Heart left ventricle (tissue), 16 donors: Measurements from ENCODE around the gene RNF212. TPM values are rescaled to one million over a fixed set of nuclear protein-coding genes. Genes with fewer than 3 reads are reported as not detected.

Source experiments
- ATAC-seq, 4 donors: fragments of 200-7000 bp; cut with Tn5 transposase; one replicate each; pipeline ENCODE4 v1.9.1; 2020 to 2022; ENCODE audit warnings: moderate library complexity in 4 of 4, mild to moderate bottlenecking in 3 of 4, moderate number of reproducible peaks in 1 of 4
- DNase-seq, 5 donors: peaks; one replicate each; pipeline ENCODE4 v3.0.0-alpha.2; 2020
- H3K27ac ChIP-seq, 12 donors: fragments of 200-600 bp; sonication (generic) in 4 of 12; one replicate each; pipeline versions ENCODE4 v1.5.0 to v1.8.0; 2016 to 2022; ENCODE audit warnings: mild to moderate bottlenecking in 2 of 12
- H3K27me3 ChIP-seq, 9 donors: fragments of 200-600 bp; sonication (generic) in 2 of 9; one replicate each; pipeline versions ENCODE4 v1.5.1 to v1.8.0; 2016 to 2022; ENCODE audit warnings: mild to moderate bottlenecking in 3 of 9
- H3K36me3 ChIP-seq, 9 donors: fragments of 200-600 bp; sonication (generic) in 2 of 9; one replicate each; pipeline versions ENCODE4 v1.5.0 to v1.8.0; 2018 to 2022; ENCODE audit warnings: mild to moderate bottlenecking in 2 of 9
- H3K4me1 ChIP-seq, 12 donors: fragments of 200-600 bp; sonication (generic) in 4 of 12; one replicate each; pipeline versions ENCODE4 v1.5.0 to v1.8.0; 2016 to 2022; ENCODE audit warnings: mild to moderate bottlenecking in 3 of 12
- H3K4me3 ChIP-seq, 12 donors: fragments of 200-600 bp; sonication (generic) in 4 of 12; one replicate each; pipeline versions ENCODE4 v1.5.0 to v1.8.0; 2017 to 2022; ENCODE audit warnings: mild to moderate bottlenecking in 9 of 12, moderate library complexity in 4 of 12
- H3K9me3 ChIP-seq, 12 donors: fragments of 200-600 bp; sonication (generic) in 4 of 12; one replicate each; pipeline versions ENCODE4 v1.5.0 to v1.8.0; 2016 to 2022; ENCODE audit warnings: mild to moderate bottlenecking in 1 of 12
- CTCF ChIP-seq, 12 donors: fragments of 200-600 bp; sonication (generic) in 4 of 12; IDR thresholded peaks; one replicate each; pipeline versions ENCODE4 v1.5.0 to v1.8.0; 2018 to 2022; ENCODE audit warnings: antibody characterized with exemption in 12 of 12, mild to moderate bottlenecking in 5 of 12
- POLR2A ChIP-seq, 2 donors: fragments of 450-650 bp; IDR thresholded peaks; one replicate each; pipeline ENCODE4 v1.6.1; 2017; ENCODE audit warnings: antibody characterized with exemption in 2 of 2, mild to moderate bottlenecking in 2 of 2, moderate library complexity in 2 of 2
- WGBS, 4 donors: extraction: QIAGEN DNeasy Blood & Tissue Kit in 2 of 4; methylation state at CpG; one replicate each; pipeline versions ENCODE4 v1.1.5 to v1.1.7; 2013 to 2018; 5-methylcytosine and 5-hydroxymethylcytosine counted together
- intact Hi-C, 10 donors: fragments of 100-400 bp; cut with DNase I; formaldehyde crosslinking; loops; one replicate each; pipeline versions ENCODE4 v1.11.1 to v1.14.2; 2022
- polyA plus RNA-seq, 2 donors: library from polyadenylated mRNA; stranded (reverse); fragments of 200-250 nt; gene quantifications; one replicate each; pipeline ENCODE4 v1.2.3, GENCODE V29; 2013
- total RNA-seq, 9 donors: library from RNA; depleted of rRNA in 2 of 9; stranded (reverse); fragments of >200 nt in 2 of 9; fragmentation: NEBNext Ultra II Directional in 3 of 9; extraction: Animal tissue kit (Norgen Biotek cat#: 25700) in 3 of 9; gene quantifications; one replicate each; pipeline versions ENCODE4 v1.1.0 to v1.2.4, GENCODE V29; 2016 to 2023
- donor health status: ischemic (EF 13 %, LVEDD 7.1; RV severe dilation, severe dysfunction).
- donor health status: healthy with polysubstance abuse.
- donor health status: DM: no; HTN: yes; CAD: no.
- donor health status: DM: no; HTN: no; CAD: no.
- donor health status: ischemic (EF 25% LVEDD 6.9; RV normal size, moderate dysfunction).
- donor health status: ischemic (EF 25% LVEDD 5.7; RV mildly dilated, moderate dysfunction).
- donor health status: healthy.
- donor health status: DM: yes; HTN: yes; CAD: no.
- donor health status: ischemic (EF 35%, LVEDD 5.7; RV mildly dilated, moderate dysfunction).
- donor health status: nonischemic (EF 11% LVEDD 7.7; RV severe dilation, severe dysfunction).
- donor health status: DM: yes; HTN: yes; CAD: no.
- donor health status: PGD.
- donor health status: ischemic (EF 29% LVEDD 5.4; RV normal size, mild dysfunction).
- donor health status: nonischemic (EF 23%, LVEDD 6.1; RV moderate dilation, normal function).

The RNF212 gene
- total and polyA plus RNA-seq, 11 donors = 0.25 to 1.6 (median 0.48) TPM; not detected in 4

- Histone ChIP-seq H3K4me3 (no peak overlapping the region), H3K36me3 (no peaks in the 10 kb centered on the region), H3K9me3 (no peaks in the 10 kb centered on the region), H3K4me1 (no peaks in the 10 kb centered on the region), H3K27me3 (peaks cover 0 to 24% (median 15%) of the 10 kb centered on the region in 9 donors), H3K27ac (no peak overlapping the region)
- WGBS, 4 donors = 55 to 62% (median 60%) methylated on average over 9 to 10 of the region's 10 CpGs
- TF ChIP-seq CTCF (IDR thresholded peaks at IDR 0.05) (no peak), POLR2A (IDR thresholded peaks at IDR 0.05) (no peak)
- intact Hi-C loops = no loop called here
- ATAC-seq = no peak
- no peak for DNase-seq
These were observed 7.7 kb downstream of the RNF212 start for GRCh38 chr4:1105662-1106061.

GRCh38 chr4:1105067-1105466 lies 8.3 kb downstream of the RNF212 start:
- no peaks in the 10 kb centered on the region for H3K4me1 ChIP-seq
- WGBS, 4 donors = 69 to 82% (median 75%) methylated on average over 12 of the region's 12 CpGs
- H3K27ac ChIP-seq = no peak overlapping the region
- DNase-seq (no peak), ATAC-seq (no peak)
- TF ChIP-seq POLR2A (IDR thresholded peaks at IDR 0.05) (no peak), CTCF (IDR thresholded peaks at IDR 0.05) (no peak)
- intact Hi-C loops = no loop called here
- H3K9me3 ChIP-seq = no peaks in the 10 kb centered on the region
- peaks cover 0 to 21% (median 11%) of the 10 kb centered on the region in 9 donors for H3K27me3 ChIP-seq
- no peak overlapping the region for H3K4me3 ChIP-seq
- H3K36me3 ChIP-seq = no peaks in the 10 kb centered on the region

GRCh38 chr4:1104647-1105046 lies 8.7 kb downstream of the RNF212 start:
- WGBS, 4 donors = 83 to 87% (median 86%) methylated on average over 8 of the region's 8 CpGs
- TF ChIP-seq CTCF (IDR thresholded peaks at IDR 0.05) = no peak
- TF ChIP-seq POLR2A (IDR thresholded peaks at IDR 0.05) = no peak
- intact Hi-C loops = no loop called here

DNA sequence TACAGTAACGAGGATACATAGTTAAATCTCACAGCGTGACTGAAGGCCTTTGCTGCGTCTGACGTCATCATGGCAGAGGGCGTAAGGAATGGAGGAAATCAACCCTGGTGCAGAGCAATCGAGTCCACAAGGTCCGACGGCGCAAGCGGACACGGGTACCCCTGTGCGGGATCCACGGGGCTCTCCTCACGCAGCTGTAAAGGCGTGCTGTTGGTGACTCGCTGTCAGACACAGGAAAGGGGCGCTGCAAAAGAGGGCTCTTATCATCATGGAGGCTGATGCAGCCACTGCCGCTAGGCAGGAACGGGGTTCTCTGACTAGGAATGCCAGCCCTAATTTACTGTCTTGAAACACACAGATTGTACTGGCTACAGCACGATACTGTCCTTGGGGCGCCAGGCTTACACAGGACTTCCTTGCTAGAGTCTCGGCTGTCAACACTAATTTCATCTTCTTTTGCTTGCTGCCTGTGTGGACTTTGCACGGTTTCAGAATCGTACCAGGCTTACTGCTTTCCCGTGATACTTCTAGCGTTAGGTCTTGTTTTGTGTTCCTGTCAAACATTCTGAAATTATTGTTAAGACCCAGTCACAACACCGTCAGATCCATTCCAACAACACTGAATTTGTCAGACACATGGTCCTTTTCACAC lies 13.6 kb downstream of the RNF212 start:
- TF ChIP-seq CTCF (IDR thresholded peaks at IDR 0.05) (no peak), POLR2A (IDR thresholded peaks at IDR 0.05) (no peak)

More at GRCh38 chr4:1104647-1105046, 8.7 kb downstream of the RNF212 start:
- Histone ChIP-seq H3K36me3 (no peaks in the 10 kb centered on the region), H3K27me3 (peaks cover 0 to 17% (median 7%) of the 10 kb centered on the region in 9 donors), H3K4me3 (no peak overlapping the region), H3K4me1 (no peaks in the 10 kb centered on the region), H3K9me3 (no peaks in the 10 kb centered on the region), H3K27ac (no peak overlapping the region)
- DNase-seq (no peak), ATAC-seq (no peak)

More for the DNA sequence above, 13.6 kb downstream of the RNF212 start:
- ATAC-seq (no peak), DNase-seq (no peak)
- Histone ChIP-seq H3K36me3 (no peaks in the 10 kb centered on the region), H3K27ac (no peak overlapping the region), H3K27me3 (no peaks in the 10 kb centered on the region), H3K4me1 (no peaks in the 10 kb centered on the region), H3K4me3 (no peak overlapping the region), H3K9me3 (no peaks in the 10 kb centered on the region)
- intact Hi-C loops = no loop called here
- WGBS, 4 donors = 82 to 87% (median 84%) methylated on average over 27 of the region's 27 CpGs
